HCT116 (cell line): Measurements from ENCODE around the gene PITPNC1. TPM values are rescaled to one million over a fixed set of nuclear protein-coding genes. Genes with fewer than 3 reads are reported as not detected.

Experiments
- ATAC-seq: fragments of 200-7000 bp; cut with Tn5 transposase; 2 replicates; pipeline ENCODE4 v1.9.1; 2020; ENCODE audit warnings: mild to moderate bottlenecking, moderate library complexity
- BruUV-seq: library from RNA; stranded (reverse); fragments of 400-500 nt; replicated peaks from 2 replicates; lab custom pipeline; 2021; lab: Mats Ljungman, UMichigan
- CTCF ChIA-PET: fragments of 300-600 bp; sonication (Branson Sonifier 250); formaldehyde crosslinking; loops from one replicate; lab custom pipeline; 2021; ENCODE audit warnings: antibody characterized with exemption; lab: Charles Lee
- POLR2A ChIA-PET: fragments of 300-600, 350-600 bp; sonication (Branson Sonifier 250); formaldehyde crosslinking; loops from one replicate; lab custom pipeline; 2021; ENCODE audit warnings: antibody characterized with exemption; lab: Charles Lee
- RAD21 ChIA-PET, 2 experiments: fragments of 300-600 bp; sonication (Branson Sonifier 250); formaldehyde crosslinking; loops; one replicate each; lab custom pipeline; 2023; ENCODE audit warnings: low total read pairs in 2 of 2; ENCODE audit not compliant: uncharacterized antibody in 2 of 2, unreplicated experiment in 2 of 2, low non-redundant PET in 1 of 2; lab: Charles Lee
- DNase-seq: peaks from one replicate; pipeline ENCODE4 v3.0.0-alpha.2; 2010; ENCODE audit warnings: low read depth, low spot score
- H2AFZ ChIP-seq: fragments of 200-600 bp; shearing (Covaris generic), sonication (generic); 2 replicates; pipeline ENCODE4 v1.6.1; 2017; ENCODE audit warnings: low read depth, mixed run types, mixed read lengths, antibody characterized with exemption, low read length; ENCODE audit not compliant: poor library complexity, severe bottlenecking
- H3K27ac ChIP-seq: 2 replicates; pipeline ENCODE4 v1.5.1; 2012; ENCODE audit warnings: low read depth, low read length
- H3K27me3 ChIP-seq: fragments of 200-600 bp; sonication (generic); 2 replicates; pipeline ENCODE4 v1.6.1; 2016; ENCODE audit warnings: mixed run types, low read length, mixed read lengths; ENCODE audit not compliant: insufficient read depth
- H3K36me3 ChIP-seq, 2 experiments: fragments of 200-500 bp in 1 of 2; fragments of 200-600 bp in 1 of 2; sonication (Bioruptor generic) in 1 of 2; sonication (generic) in 1 of 2; 2 replicates each; pipeline versions ENCODE4 v1.5.1 to v1.6.1; 2014 to 2016; ENCODE audit warnings: low read length in 2 of 2, inconsistent platforms in 1 of 2, mixed read lengths in 1 of 2, mixed run types in 1 of 2; ENCODE audit not compliant: insufficient read depth in 2 of 2, control insufficient read depth in 1 of 2
- H3K4me1 ChIP-seq, 2 experiments: fragments of 200-600 bp in 1 of 2; sonication (generic) in 1 of 2; 2 replicates each; pipeline versions ENCODE4 v1.5.1 to v1.6.1; 2012 to 2017; ENCODE audit warnings: low read length in 2 of 2, inconsistent platforms in 1 of 2, mild to moderate bottlenecking in 1 of 2, mixed read lengths in 1 of 2, mixed run types in 1 of 2, moderate library complexity in 1 of 2; ENCODE audit not compliant: insufficient read depth in 2 of 2, control insufficient read depth in 1 of 2
- H3K4me2 ChIP-seq: fragments of 200-600 bp; sonication (generic); 2 replicates; pipeline ENCODE4 v1.6.1; 2017; ENCODE audit warnings: mixed run types, low read length, mixed read lengths
- H3K4me3 ChIP-seq, 2 experiments: fragments of 200-600 bp in 1 of 2; sonication (generic) in 1 of 2; replicated peaks in 1 of 2; 2 replicates each; pipeline ENCODE4 v1.5.1; 2011 to 2016; ENCODE audit warnings: low read length in 2 of 2, control low read depth in 1 of 2, low read depth in 1 of 2, mild to moderate bottlenecking in 1 of 2, mixed read lengths in 1 of 2, mixed run types in 1 of 2
- H3K79me2 ChIP-seq: fragments of 200-600 bp; sonication (generic); 2 replicates; pipeline ENCODE4 v1.6.1; 2017; ENCODE audit warnings: mild to moderate bottlenecking, mixed run types, low read length, moderate library complexity, mixed read lengths; ENCODE audit not compliant: insufficient read depth
- H3K9ac ChIP-seq: fragments of 200-600 bp; sonication (generic); 2 replicates; pipeline ENCODE4 v1.6.1; 2016; ENCODE audit warnings: low read length, mixed read lengths
- H3K9me2 ChIP-seq: fragments of 200-600 bp; sonication (generic), shearing (Covaris generic); 2 replicates; pipeline ENCODE4 v1.6.1; 2017; ENCODE audit warnings: mixed run types, mild to moderate bottlenecking, moderate library complexity; ENCODE audit not compliant: insufficient read depth
- H3K9me3 ChIP-seq, 2 experiments: fragments of 200-500 bp in 1 of 2; fragments of 200-600 bp in 1 of 2; sonication (Bioruptor generic) in 1 of 2; sonication (generic) in 1 of 2; 2 replicates each; pipeline ENCODE4 v1.6.1; 2014 to 2017; ENCODE audit warnings: low read length in 2 of 2, mixed read lengths in 2 of 2, inconsistent platforms in 1 of 2, low read depth in 1 of 2, mild to moderate bottlenecking in 1 of 2, mixed run types in 1 of 2, moderate library complexity in 1 of 2; ENCODE audit not compliant: control insufficient read depth in 1 of 2, insufficient read depth in 1 of 2
- H4K20me1 ChIP-seq: fragments of 200-600 bp; sonication (generic), shearing (Covaris generic); 2 replicates; pipeline ENCODE4 v1.6.1; 2017; ENCODE audit warnings: mixed run types, mild to moderate bottlenecking, moderate library complexity; ENCODE audit not compliant: insufficient read depth
- CEBPB ChIP-seq: IDR thresholded peaks from 2 replicates; pipeline ENCODE4 v1.6.1; 2012; ENCODE audit warnings: low read depth
- EZH2phosphoT487 ChIP-seq: fragments of 200-600 bp; IDR thresholded peaks from 2 replicates; pipeline ENCODE4 v1.6.1; 2018; ENCODE audit warnings: antibody characterized with exemption, borderline replicate concordance
- JUND ChIP-seq: IDR thresholded peaks from 2 replicates; pipeline ENCODE4 v1.6.1; 2012
- POLR2A ChIP-seq: IDR thresholded peaks from 2 replicates; pipeline ENCODE4 v1.7.0; 2011; ENCODE audit warnings: borderline replicate concordance; ENCODE audit not compliant: insufficient read depth, insufficient read length; ENCODE audit errors: extremely low read depth
- RAD21 ChIP-seq: IDR thresholded peaks from 2 replicates; pipeline ENCODE4 v1.6.1; 2012; ENCODE audit warnings: low read depth, mild to moderate bottlenecking
- SRF ChIP-seq: IDR thresholded peaks from 2 replicates; pipeline ENCODE4 v1.6.1; 2012; ENCODE audit warnings: low read depth
- YY1 ChIP-seq: IDR thresholded peaks from 2 replicates; pipeline ENCODE4 v1.6.1; 2011; ENCODE audit warnings: low read length, low read depth, moderate library complexity, mild to moderate bottlenecking; ENCODE audit not compliant: insufficient replicate concordance; ENCODE audit errors: extremely low read depth
- ZFX ChIP-seq: fragments of 450-650 bp; IDR thresholded peaks from 2 replicates; pipeline ENCODE4 v1.6.1; 2017
- intact Hi-C: fragments of 100-400 bp; cut with micrococcal nuclease; formaldehyde crosslinking; loops from 2 replicates; pipeline ENCODE4 v1.10.0; 2022
- total RNA-seq: library from RNA; stranded (reverse); gene quantifications from one replicate; pipeline ENCODE4 v1.2.1, GENCODE V29; 2021; ENCODE audit not compliant: unreplicated experiment

Gene PITPNC1
- total RNA-seq, 1 experiment from 2014 or later, result 41.9 TPM

- Histone ChIP-seq H4K20me1 (no peaks in the 10 kb centered on the region), H3K36me3 (no peaks in the 10 kb centered on the region), H3K9ac (no peak overlapping the region), H3K9me2 (no peaks in the 10 kb centered on the region), H3K4me1 (no peaks in the 10 kb centered on the region), H3K79me2 (no peaks in the 10 kb centered on the region), H2AFZ (no peak overlapping the region), H3K4me3 (no peak overlapping the region), H3K27ac (no peak overlapping the region), H3K9me3 (no peaks in the 10 kb centered on the region), H3K4me2 (no peak overlapping the region), H3K27me3 (no peaks in the 10 kb centered on the region)
- intact Hi-C loops, result no loop called here
- no peak for DNase-seq
- TF ChIP-seq SRF (no peak), YY1 (no peak), CEBPB (no peak), ZFX (no peak), POLR2A (no peak)
- ATAC-seq, result no peak
- POLR2A ChIA-PET, result no interaction called here
- BruUV-seq, result no TSS peak
- CTCF ChIA-PET, result no interaction called here
- RAD21 ChIA-PET, result no interaction called here
Measured at GRCh38 chr17:67615736-67616135, 238.7 kb downstream of the PITPNC1 start.

- H3K4me2 ChIP-seq, result no peak overlapping the region
- ChIA-PET POLR2A (no interaction called here), CTCF (no interaction called here), RAD21 (no interaction called here)
- no peak overlapping the region for H2AFZ ChIP-seq
- H3K9me2 ChIP-seq, result no peaks in the 10 kb centered on the region
- no peaks in the 10 kb centered on the region for H3K27me3 ChIP-seq
- no peak overlapping the region for H3K9ac ChIP-seq
- TF ChIP-seq JUND (no peak), YY1 (no peak), EZH2phosphoT487 (no peak), CEBPB (no peak), RAD21 (no peak)
- H4K20me1 ChIP-seq, result no peaks in the 10 kb centered on the region
- H3K4me1 ChIP-seq, result no peaks in the 10 kb centered on the region
- intact Hi-C loops, result no loop called here
- BruUV-seq, result no TSS peak
- no peaks in the 10 kb centered on the region for H3K9me3 ChIP-seq
- no peak overlapping the region for H3K27ac ChIP-seq
- no peaks in the 10 kb centered on the region for H3K36me3 ChIP-seq
- DNase-seq, result no peak
- no peak overlapping the region for H3K4me3 ChIP-seq
- no peaks in the 10 kb centered on the region for H3K79me2 ChIP-seq
- ATAC-seq, result no peak
Measured at GRCh38 chr17:67617304-67617899, 240.3 kb downstream of the PITPNC1 start.
